Epidermal melanocyte (primary cell): ENCODE measurements around the gene GFI1B.

Experiments used
- DNase-seq: peaks from one replicate; pipeline ENCODE4 v3.0.0; 2011; ENCODE audit warnings: low spot score; ENCODE audit not compliant: insufficient read length

The GFI1B gene

DNA sequence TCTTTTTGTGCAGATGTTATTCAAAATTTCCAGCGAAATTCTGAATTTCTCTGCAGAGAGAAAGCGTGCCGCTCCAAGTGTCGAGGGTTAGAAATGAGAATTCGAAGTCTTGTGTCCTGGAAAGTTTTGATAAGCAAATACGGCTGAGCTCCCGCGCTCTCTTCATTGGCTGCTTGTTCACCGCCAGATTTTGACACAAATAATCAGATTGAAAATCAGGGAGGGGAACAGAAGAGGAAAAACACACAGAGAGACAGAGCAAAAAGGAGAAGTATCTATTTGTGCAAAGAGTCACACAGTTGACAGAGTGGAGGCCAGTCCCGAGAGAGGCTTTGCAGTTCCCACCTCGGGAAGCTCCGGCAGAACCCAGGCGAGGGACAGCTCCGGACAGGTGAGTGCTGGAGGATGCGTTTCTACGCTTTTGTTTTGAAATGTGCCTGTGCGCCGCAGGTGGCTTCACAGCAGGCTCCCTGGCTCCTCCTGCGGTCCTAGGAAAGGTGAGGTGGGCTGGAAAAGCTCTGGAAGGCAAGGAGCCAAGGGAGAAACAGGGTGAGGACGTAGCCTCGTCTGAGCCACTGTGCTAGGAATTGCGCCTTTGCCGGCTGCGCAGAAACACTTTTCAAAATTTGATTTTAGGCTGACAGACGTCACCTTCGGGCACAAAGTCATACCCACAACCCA, at the start of gene GFI1B:
Gene GFI1B, plus strand, starts transcription at position 244 of the 681 bp plus-strand sequence. CDS start 7,985 bp downstream, outside the sequence.
- DNase-seq, result no peak

DNA sequence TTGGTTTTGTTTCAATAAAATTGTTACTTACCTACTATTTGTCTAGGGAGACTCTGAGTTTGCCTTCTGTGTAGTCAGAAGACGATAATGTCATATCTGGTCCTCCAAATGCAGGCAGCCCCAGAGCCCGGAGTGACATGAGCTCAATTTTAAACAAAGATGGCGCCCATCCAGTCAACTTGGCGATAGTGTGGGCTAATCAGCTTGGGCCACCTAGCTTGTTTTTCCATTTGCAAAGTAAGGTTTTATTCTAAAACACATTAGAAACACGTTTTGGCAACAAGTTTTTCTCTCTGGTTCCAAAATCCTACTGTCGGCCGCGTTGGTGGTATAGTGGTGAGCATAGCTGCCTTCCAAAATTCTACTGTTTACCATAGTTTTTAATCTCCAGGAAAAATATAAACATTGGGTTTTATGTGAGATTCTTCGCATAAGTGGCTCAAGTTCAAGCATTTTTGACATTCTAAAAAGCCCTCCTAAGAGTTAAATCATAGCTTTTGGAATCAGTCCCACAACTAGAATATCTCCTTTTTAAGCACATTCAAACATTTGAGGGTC, 47.2 kb upstream of the GFI1B start:
- DNase-seq, result no peak

DNA sequence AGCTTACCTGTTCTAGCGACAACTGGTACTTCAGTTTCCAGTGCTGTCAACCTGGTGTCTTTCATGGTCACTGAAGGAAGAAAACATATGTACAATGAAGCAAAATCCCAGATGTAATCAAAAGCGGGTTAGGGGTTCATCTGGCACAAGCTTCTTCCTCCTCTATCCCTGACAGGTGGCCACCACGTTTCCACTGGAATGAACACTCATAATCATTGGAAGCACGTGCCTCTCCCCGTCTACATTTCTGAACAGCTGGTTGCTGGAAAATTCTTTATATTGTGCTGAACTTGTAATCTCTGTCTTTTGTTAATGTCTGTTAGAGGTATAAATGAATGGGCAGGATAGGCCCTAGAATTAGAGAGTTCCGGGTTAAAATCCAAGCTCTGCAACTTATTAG, 43.5 kb upstream of the GFI1B start:
- DNase-seq, result no peak

DNA sequence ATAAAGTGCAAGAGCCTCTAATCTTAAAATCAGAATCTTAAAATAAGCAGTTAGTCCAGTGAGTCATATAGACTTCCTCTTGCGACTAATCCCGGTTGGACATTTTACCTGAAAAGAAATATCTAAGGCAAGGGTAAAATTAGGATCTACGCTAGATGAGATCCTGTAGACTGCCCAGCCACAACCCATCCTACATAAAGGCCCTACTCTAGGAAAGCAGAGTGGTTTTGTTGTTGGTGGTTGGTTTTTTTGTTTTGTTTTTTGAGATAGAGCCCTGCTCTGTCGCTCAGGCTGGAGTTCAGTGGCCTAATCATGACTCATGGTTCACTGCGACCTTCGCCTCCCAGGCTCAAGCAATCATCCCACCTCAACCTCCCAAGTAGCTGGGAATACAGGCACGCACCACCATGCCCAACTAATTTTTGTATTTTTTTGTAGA, 41.0 kb upstream of the GFI1B start:
- no peak for DNase-seq

DNA sequence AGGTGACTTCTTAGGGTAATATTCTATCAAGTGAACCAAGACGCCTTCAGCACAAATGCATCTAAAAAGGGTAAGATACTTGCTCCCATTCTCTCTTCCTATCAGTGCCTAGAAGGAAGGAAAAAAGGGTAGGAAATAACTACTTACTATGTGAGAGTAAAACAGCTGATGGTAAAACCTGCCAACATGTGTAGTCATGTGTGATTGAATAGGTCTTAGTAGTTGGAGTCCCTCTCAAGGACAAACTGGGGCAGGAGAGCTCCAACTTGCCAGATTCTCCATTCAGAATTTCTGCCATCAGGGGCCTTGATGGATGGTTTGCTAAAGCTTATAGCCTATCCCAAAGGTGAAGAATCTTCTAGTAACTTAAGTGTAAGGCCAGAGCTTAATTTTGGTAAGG, 39.3 kb upstream of the GFI1B start:
- no peak for DNase-seq

DNA sequence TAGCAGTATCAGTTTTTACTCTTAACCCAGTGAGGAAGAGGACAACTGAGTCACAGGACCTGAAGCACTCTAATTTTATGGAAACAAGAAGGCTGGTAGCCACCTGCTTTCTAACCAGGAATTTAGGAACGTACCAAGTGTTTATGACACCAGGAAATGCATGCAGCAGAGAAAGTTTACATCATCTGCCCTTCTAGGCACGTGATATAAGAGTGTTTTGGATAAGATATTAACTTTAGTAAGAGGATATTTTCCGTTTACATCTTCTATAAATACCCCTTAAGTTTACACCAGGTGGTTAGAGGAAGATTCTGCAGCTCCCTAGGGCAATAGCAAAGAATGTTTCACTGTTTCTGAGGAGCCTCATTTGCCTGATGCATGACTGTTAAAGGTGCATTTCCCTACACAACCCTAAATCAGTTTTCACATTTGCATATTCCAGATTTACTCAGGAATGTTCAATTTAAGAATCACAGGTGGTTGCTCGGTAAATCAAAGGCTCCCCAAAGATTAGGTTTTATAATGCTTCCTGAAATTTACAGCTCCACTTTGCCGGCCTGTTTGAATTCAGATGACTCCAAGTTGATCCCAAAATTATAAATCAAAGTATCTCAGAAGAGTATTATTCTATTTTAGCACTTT, 35.8 kb upstream of the GFI1B start:
- DNase-seq, result no peak

DNA sequence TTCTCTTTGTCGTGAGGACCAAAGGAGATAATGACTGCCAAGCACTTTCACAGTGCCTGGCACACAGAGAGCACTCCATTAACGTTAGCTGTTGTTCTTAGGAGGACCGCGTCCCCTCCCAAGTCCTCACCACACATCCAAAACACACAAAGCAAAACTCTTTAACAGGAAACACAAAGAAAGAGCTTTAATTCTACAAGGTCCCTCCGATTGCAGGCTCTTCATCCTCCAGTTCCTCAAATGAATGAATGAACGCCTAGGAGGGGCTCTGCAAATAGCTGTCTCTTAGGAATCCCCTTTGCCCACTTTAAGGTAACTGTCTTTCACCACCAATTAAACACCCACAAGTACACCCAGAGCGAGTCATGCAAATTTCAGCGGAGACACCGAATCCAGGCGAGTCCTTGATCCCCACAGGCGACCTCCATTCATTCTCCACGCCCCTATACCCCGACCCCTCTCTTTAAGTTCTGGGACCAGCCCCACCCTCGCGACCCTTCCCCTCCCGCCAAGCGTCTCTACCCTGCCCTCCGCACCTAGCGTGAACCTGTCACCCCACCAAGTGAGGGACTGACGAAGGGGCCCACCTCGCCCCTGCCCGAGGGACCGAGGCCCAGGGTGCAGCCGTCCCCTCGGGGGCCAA, 34.7 kb upstream of the GFI1B start:
- no peak for DNase-seq

DNA sequence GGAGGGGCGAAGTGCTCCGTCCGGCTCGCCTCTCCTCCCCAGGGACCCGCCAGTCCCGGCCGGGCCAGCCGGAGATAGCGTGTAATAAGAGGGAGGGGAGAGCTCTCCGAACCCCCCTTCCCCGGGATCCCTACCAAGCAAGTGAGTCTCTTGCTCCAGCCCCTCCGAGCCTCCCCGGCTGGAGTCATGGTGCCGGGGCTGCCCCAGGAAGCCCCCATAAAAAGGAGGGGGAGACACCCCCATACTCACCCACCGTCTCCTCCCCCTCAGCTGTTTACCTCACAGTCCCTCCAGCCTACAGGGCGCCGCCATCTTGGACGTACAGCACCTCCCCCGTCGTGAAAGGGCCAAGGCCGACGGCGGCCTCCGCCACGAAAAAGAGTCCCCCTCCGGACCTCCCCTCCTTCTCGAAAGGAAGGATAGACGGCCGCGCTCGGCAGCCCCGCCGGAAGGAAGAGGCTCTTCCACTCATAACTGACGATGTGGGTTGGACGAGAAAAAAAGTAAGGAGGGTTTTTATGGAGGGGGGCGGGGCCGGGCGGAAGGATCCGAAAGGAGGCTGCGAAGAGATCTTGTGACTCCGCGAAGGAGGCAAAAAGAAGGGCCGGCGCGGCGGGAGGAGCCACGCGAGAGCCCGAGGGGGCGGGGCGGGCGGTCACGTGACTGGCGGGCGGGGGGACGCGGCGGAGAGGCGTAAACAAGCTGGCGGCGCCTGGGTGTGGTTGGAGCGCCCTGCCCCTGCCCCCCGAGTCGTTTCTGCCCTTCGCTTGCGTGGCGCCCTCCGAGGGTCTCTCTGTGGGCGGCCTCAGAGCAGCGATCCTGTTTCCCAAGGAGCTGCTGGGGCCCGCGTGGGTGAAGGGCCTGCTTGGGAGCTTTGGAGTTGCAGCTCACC, 34.0 kb upstream of the GFI1B start, which contains the start of gene TSC1:
Gene TSC1, minus strand, starts transcription at position 323 of the 892 bp plus-strand sequence. CDS start 15,744 bp downstream, outside the sequence.
- peak; percentile 87 for DNase-seq

DNA sequence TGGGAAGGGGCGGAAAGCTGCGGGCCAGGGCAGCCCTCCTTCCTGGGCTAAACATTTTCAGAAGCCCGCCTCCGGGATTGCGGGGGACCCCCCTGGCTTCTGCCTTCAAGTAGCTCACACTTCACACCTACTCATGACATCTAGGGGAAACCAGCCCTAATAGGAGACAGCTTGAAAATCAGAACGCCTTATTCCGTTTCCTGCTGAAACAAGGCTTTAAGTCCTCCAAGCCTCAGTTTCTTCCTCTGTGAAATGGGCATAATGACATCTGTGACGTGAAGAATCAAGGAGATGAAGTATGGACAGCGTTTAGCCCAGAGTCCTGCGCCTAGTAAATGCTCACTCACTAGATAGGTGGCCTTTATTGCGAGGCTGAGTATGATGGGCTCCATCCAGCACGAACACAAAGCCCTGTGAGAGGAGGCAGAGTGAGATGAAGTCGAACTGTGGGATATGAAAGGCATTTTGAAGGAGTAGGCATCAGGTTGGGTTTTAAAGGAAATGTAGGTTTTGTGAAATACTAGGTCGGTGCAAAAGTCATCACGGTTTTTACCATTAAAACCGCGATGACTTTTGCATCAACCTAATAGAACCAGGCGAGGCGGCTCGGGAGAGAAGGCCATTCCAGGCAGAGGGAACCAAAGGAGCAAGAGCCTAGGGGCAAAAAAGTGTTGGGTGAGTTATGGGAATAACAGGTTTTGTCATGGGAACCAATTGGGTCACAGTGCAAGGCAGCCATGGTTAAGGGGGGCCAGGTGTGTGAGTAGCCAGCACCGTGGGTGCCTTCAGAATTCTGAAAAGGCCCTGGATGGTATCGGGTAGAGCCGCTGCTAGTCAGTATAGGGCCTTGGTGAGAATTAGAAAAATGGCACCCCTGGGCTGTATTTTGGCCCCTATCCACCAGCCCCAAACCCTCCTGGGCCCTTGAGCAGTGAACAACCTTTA, 33.0 kb upstream of the GFI1B start:
- DNase-seq, result no peak

DNA sequence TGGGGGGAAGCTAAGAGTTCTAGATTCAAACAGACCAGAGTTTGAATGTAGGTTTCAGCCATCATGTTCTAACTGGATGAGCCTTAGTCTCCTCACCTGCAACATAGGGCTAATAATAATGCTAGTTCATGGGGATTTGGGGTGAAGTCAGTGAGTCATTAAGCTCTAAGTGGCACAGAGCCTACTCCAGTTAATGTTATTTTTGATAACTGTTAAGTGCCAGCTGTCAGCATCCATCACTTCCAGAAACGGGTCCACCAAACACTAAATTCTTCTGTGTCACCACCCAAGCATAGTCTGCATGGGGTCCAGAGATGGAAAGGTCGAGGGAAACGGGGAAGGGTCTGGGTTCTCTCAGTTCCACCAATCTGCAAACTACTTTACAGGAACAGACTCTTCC, 32.3 kb upstream of the GFI1B start:
- no peak for DNase-seq

DNA sequence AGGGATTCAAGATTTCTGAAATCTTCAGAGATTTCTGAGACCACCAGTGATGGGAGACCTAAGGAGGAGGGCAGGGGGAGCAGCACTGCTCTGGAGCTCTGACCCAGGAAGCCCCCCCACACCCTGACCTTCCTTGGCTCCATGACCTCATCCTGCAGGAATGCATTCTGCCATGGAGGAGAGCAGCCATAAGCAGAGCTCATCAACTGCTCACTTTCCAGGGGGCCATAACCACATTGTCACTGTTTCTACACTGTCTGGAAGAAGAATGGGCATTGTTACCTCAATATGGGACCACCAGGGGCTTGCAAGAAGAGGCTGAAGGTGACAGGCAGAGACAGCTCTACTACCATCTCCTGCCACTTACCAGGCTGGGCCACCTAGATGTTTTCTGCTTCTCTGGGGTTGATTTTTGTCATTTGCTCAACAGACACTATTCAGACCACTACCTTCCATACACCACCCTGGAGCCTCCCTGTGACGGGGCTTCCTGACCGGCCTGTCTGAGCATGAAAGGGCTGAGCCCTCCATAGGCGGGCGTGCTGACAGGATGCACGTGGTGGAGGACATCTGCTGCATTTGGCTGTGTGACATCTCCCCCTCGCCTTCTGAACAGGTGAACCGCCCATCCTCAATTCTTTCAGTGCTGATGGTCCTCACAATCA, 31.7 kb upstream of the GFI1B start:
- no peak for DNase-seq

DNA sequence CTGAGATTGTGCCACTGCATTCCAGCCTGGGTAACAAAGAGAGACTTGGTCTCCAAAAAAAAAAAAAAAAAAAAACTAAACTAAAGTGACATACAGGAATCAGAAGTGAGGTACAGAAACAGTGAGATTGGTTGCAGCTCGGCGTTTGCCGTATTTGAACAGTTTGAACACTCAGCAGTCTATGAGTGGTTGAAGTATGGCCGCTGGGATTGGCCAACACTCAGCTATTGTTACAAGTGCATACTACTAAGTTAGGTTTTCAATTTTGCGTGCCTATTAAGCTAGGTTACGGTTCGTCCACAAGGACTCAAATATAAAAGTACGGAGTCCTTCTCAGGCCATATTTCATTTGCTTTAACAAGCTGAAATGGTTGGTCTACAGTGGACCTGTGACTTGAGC, 30.7 kb upstream of the GFI1B start:
- no peak for DNase-seq

DNA sequence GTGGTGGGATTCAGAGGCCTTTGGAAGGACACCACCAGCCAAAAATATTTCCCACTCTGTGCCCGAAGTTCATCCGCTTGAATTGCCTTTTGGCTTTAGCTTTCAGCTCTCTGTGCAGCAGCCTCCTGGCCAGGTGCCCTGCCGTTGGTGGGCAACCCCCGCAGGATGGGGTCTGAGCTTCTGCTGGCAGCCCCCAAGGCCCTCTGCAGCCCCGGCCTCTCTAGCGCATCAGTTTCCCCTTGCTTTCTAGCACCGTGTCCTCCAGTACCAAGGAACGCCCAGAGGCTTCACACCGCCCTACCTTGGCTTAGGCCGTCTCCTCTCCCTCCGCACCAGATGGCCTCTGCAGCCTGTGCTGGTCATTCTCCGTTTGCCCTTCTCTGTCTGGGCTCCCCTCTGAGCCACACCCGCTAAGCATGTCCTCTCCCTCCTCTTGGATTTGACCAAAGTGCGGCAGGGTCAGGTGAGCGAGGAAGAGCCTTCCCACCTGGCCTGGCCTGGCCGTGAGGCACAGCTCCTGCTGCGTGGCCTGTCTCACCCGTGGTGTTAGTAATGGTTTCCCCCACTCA, 29.9 kb upstream of the GFI1B start:
- no peak for DNase-seq

DNA sequence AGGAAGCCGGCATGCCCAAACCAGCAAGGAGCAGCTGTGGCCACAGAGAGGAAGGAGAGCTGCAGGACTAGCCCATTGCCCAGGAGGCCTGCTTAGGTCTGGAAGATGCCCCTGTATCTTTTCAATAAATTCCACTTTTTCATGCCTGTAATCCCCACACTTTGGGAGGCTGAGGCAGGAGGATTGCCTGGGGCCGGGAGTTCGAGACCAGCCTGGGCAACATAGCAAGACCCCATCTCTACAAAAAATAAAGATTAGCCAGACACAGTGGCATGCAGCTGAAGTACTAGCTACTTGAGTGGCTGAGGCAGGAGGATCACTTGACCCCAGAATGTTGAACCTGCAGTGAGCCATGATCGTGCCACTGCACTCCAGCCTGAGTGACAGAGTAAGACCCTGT, 28.8 kb upstream of the GFI1B start:
- DNase-seq, result no peak

DNA sequence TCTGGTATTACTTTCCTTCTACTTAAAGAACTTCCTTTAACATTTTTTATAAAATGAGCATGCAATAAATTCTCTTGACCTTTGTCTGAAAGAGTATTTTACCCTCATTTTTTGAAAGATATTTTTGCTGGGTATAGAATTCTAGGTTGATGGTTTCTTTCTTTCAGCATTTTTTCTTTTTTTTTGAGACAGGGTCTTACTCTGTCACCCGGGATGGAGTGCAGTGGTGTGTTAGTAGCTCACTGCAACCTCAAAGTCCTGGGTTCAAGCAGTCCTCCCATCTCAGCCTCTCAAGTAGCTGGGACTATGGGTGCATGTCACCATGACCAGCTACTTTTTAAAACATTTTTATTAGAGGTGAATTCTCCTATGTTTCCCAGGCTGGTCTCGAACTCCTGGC, 23.4 kb upstream of the GFI1B start:
- DNase-seq, result no peak

DNA sequence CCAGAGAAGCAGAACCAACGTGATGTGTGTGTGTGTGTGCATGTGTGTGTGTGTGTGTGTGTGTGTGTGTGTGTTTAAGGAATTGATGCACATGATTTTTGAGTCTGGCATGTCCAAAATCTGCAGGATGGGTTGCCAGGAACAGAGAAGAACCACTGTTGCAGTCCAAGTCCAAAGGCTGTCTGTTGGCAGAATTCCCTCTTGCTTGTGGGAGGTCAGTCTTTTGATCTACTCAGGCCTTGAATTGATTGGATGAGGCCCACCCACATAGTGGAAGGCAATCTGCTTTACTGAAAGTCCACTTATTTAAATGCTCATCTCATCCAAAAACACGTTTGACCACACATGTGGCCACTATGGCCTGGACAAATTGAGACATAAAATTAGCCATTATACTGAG, 22.7 kb upstream of the GFI1B start:
- DNase-seq, result no peak

DNA sequence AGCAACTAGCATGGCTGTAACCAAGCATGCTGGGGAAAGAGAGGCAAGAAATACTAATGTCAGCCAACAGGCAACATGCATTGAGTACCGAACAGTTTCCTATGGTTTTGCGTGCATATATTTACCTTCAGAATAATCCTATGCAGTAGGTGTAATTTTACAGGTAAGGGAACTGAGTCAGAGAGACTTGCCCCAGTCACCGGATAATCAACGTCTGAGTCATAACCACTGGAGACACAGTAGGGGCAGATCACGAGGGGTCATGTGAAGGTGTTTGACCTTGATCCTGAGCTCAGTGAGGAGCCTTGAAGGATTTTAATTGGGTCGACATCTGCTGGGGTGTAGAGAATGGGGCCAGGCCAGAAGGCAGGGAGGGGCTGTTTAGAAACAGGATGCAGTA, 20.7 kb upstream of the GFI1B start:
- no peak for DNase-seq

DNA sequence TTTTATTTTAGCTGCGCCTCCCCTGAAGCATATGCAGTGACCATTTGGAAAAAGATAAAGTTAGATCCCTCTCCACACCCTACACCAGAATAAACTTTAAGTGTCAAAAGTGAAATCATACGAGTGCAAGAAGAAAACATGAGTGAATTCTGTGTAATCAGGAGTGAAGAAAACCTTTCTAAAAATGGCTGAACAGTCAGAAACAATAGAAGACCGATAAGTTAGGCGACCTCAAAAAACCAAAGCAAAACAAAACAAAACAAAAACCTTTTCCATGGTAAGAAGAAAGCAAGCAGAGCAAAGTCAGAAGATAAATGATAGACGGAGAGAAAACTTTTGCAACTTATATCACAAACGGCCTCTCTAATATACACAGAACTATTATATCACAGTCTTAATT, 17.5 kb upstream of the GFI1B start:
- no peak for DNase-seq

DNA sequence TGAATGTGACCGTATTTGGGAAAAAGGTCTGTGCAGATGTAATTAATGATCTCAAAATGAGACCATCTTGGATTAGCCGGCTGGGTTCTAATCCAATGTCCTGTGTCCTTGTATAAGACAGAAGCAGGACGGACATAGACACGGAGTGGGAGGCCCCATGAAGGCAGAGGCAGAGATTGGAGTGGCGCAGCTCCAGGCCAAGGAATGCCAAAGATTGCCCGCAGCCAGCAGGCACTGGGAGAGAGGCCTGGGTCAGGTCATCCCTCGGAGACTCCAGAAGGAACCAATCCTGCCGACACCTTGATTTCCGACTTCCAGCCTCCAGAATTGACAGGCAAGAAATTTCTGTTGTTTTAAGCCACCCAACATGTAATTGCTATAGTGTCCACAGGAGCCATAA, 13.0 kb upstream of the GFI1B start:
- DNase-seq, result no peak
